Measurements from ENCODE around the gene ZRANB3. TPM values are rescaled to one million over a fixed set of nuclear protein-coding genes. Genes with fewer than 3 reads are reported as not detected.

The ZRANB3 gene
- total RNA-seq, 3 donors from 2014 or later (not counting 1 experiment from before 2014, with no cell fraction given) = 5.0 to 7.7 (median 5.3) TPM

DNA sequence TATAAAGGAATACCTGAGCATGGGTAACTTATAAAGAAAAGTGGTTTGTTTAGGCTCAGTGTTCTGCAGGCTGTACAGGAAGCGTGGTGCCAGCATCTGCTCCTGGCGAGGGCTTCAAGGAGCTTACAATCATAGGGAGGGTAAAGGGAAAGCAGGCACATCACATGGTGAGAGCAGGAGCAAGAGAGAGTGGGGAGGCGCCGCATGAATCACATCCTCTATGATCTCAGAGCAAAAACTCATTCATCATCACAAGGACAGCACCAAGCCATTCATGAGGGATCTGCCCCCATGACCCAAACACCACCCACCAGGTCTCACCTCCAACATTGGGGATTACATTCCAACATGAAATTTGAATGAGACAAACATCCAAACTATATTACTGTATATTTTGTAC lies 32.8 kb upstream of the ZRANB3 start:
- Mint-ChIP-seq H3K27ac (no peak overlapping the region), H3K27me3 (ENCODE audit: low read depth in 2 of 2) (no peaks in the 10 kb centered on the region), H3K36me3 (no peaks in the 10 kb centered on the region), H3K4me1 (peaks cover 7 to 13% of the 10 kb centered on the region in 2 donors), H3K4me3 (no peak overlapping the region), H3K9me3 (no peaks in the 10 kb centered on the region)
- ATAC-seq (no peak), DNase-seq (no peak)
- intact Hi-C loops (cut with micrococcal nuclease) = no loop called here
- Histone ChIP-seq H3K27me3 (ENCODE audit: control insufficient read depth, insufficient read depth, low read length) (no peaks in the 10 kb centered on the region), H3K4me1 (ENCODE audit: control insufficient read depth, insufficient read depth, low read length) (no peaks in the 10 kb centered on the region), H3K9me3 (ENCODE audit: control insufficient read depth, insufficient read depth, low read length) (no peaks in the 10 kb centered on the region), H3K27ac (ENCODE audit: low read length) (no peak overlapping the region), H3K36me3 (ENCODE audit: control insufficient read depth, insufficient read depth, low read length) (no peaks in the 10 kb centered on the region), H3K4me3 (ENCODE audit: low read length) (no peak overlapping the region)
- WGBS (ENCODE audit: insufficient coverage) = 100% methylated on average over 4 of the region's 4 CpGs
- TF ChIP-seq, protein P1, sequence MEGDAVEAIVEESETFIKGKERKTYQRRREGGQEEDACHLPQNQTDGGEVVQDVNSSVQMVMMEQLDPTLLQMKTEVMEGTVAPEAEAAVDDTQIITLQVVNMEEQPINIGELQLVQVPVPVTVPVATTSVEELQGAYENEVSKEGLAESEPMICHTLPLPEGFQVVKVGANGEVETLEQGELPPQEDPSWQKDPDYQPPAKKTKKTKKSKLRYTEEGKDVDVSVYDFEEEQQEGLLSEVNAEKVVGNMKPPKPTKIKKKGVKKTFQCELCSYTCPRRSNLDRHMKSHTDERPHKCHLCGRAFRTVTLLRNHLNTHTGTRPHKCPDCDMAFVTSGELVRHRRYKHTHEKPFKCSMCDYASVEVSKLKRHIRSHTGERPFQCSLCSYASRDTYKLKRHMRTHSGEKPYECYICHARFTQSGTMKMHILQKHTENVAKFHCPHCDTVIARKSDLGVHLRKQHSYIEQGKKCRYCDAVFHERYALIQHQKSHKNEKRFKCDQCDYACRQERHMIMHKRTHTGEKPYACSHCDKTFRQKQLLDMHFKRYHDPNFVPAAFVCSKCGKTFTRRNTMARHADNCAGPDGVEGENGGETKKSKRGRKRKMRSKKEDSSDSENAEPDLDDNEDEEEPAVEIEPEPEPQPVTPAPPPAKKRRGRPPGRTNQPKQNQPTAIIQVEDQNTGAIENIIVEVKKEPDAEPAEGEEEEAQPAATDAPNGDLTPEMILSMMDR (IDR thresholded peaks at IDR 0.05) = no peak

DNA sequence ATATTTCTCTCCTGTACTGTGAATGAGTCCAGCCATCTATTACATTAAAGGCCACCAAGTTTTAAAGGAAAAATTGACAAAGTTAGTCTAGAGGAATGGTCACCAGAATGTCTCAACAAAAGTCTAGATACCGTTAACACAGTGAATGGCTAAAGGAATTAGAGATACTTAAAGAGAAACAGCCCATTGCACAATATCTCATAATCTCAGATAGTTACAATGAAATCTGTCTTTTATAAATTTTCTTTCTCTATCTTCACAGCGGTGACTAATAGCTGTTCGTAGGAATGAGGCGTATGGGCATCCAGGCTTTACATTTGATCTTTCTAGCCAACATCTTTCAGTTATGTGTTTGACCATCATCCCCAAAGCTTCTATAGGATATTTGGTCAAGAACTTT lies 30.9 kb upstream of the ZRANB3 start:
- intact Hi-C loops (cut with micrococcal nuclease) = no loop called here
- Histone ChIP-seq H3K36me3 (ENCODE audit: control insufficient read depth, insufficient read depth, low read length) (no peaks in the 10 kb centered on the region), H3K27me3 (ENCODE audit: control insufficient read depth, insufficient read depth, low read length) (no peaks in the 10 kb centered on the region), H3K4me3 (ENCODE audit: low read length) (no peak overlapping the region), H3K4me1 (ENCODE audit: control insufficient read depth, insufficient read depth, low read length) (no peaks in the 10 kb centered on the region), H3K27ac (ENCODE audit: low read length) (no peak overlapping the region), H3K9me3 (ENCODE audit: control insufficient read depth, insufficient read depth, low read length) (no peaks in the 10 kb centered on the region)
- H3K9me3 Mint-ChIP-seq = no peaks in the 10 kb centered on the region
- peaks cover 16 to 22% of the 10 kb centered on the region in 2 donors for H3K4me1 Mint-ChIP-seq
- H3K27me3 Mint-ChIP-seq (ENCODE audit: low read depth in 2 of 2) = no peaks in the 10 kb centered on the region
- no peak for ATAC-seq
- 94% methylated on average over 4 of the region's 4 CpGs for whole genome bisulfite sequencing (ENCODE audit: insufficient coverage)
- H3K27ac Mint-ChIP-seq = no peak overlapping the region
- no peaks in the 10 kb centered on the region for H3K36me3 Mint-ChIP-seq
- TF ChIP-seq, protein P1 (IDR thresholded peaks at IDR 0.05) = no peak
- DNase-seq = no peak
- H3K4me3 Mint-ChIP-seq = no peak overlapping the region

DNA sequence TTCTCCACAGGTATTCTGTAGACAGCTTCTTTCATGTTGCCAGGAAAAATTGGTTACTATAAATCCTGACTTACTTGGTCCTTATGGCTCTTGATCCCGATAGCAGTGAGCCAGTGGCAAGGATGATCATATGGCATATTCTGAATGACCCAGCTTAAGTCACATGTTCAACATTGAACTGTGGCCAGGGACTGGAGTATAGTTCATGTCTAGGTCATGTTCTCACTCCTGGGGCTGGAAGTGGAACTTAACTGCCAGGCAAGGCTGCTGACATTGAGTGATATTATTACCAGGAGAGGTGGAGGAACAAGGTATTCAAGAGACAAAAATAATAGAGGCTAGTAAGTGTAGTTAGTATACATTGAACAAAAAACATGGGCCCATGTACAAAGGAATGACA lies 26.5 kb upstream of the ZRANB3 start:
- DNase-seq (no peak), ATAC-seq (no peak)
- no peak overlapping the region for H3K4me3 ChIP-seq (ENCODE audit: low read length)
- no peaks in the 10 kb centered on the region for H3K36me3 Mint-ChIP-seq
- H3K9me3 ChIP-seq (ENCODE audit: control insufficient read depth, insufficient read depth, low read length) = no peaks in the 10 kb centered on the region
- 100% methylated on average over 1 of the region's 1 CpG for WGBS (ENCODE audit: insufficient coverage)
- TF ChIP-seq, protein P1 (IDR thresholded peaks at IDR 0.05) = no peak
- H3K4me1 Mint-ChIP-seq = peaks cover 21 to 28% of the 10 kb centered on the region in 2 donors
- intact Hi-C loops (cut with micrococcal nuclease) = no loop called here
- H3K4me3 Mint-ChIP-seq = no peak overlapping the region
- H3K4me1 ChIP-seq (ENCODE audit: control insufficient read depth, insufficient read depth, low read length) = no peaks in the 10 kb centered on the region
- H3K27ac Mint-ChIP-seq = no peak overlapping the region
- no peak overlapping the region for H3K27ac ChIP-seq (ENCODE audit: low read length)
- H3K36me3 ChIP-seq (ENCODE audit: control insufficient read depth, insufficient read depth, low read length) = no peaks in the 10 kb centered on the region
- H3K27me3 ChIP-seq (ENCODE audit: control insufficient read depth, insufficient read depth, low read length) = no peaks in the 10 kb centered on the region
- no peaks in the 10 kb centered on the region for H3K9me3 Mint-ChIP-seq
- no peaks in the 10 kb centered on the region for H3K27me3 Mint-ChIP-seq (ENCODE audit: low read depth in 2 of 2)

DNA sequence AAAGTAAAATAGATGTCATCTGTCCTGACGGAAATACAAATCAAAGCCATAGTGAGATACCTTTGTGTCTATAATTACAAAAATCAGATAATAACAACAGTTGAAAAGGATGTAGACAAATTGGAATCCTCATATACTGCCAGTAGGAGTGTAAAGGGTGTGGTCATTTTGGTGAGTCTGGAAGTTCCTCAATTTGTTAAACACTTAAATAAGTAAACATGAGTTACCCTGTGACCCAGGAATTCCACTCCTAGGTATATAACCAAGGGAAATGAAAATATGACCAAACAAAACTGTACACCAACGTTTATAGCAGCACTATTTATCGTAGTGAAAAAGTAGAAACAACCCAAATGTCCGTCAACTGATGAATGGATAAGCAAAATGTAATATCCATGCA lies 24.3 kb upstream of the ZRANB3 start:
- TF ChIP-seq, protein P1 (IDR thresholded peaks at IDR 0.05) = no peak
- no peak overlapping the region for H3K4me3 Mint-ChIP-seq
- ATAC-seq = no peak

More for the DNA sequence above, 24.3 kb upstream of the ZRANB3 start:
- Mint-ChIP-seq H3K27me3 (ENCODE audit: low read depth in 2 of 2) (no peaks in the 10 kb centered on the region), H3K27ac (no peak overlapping the region), H3K9me3 (no peaks in the 10 kb centered on the region), H3K36me3 (no peaks in the 10 kb centered on the region), H3K4me1 (peaks cover 21 to 28% of the 10 kb centered on the region in 2 donors)
- Histone ChIP-seq H3K27ac (ENCODE audit: low read length) (no peak overlapping the region), H3K9me3 (ENCODE audit: control insufficient read depth, insufficient read depth, low read length) (no peaks in the 10 kb centered on the region), H3K36me3 (ENCODE audit: control insufficient read depth, insufficient read depth, low read length) (no peaks in the 10 kb centered on the region), H3K27me3 (ENCODE audit: control insufficient read depth, insufficient read depth, low read length) (no peaks in the 10 kb centered on the region), H3K4me3 (ENCODE audit: low read length) (no peak overlapping the region), H3K4me1 (ENCODE audit: control insufficient read depth, insufficient read depth, low read length) (no peaks in the 10 kb centered on the region)
- WGBS (ENCODE audit: insufficient coverage) = 94% methylated on average over 3 of the region's 4 CpGs
- DNase-seq = no peak
- intact Hi-C loops (cut with micrococcal nuclease) = no loop called here
